HepG2 (cell line): ENCODE data around the gene TET2. TPM values are rescaled to one million over a fixed set of nuclear protein-coding genes. Genes with fewer than 3 reads are reported as not detected.
A peak's percentile ranks its signal among the peaks of the same experiment; 100 is the strongest.

Source experiments
- ATRX ChIP-seq: sonication (generic); formaldehyde crosslinking; IDR thresholded peaks from 2 replicates; pipeline ENCODE4 v1.4.0; 2020; ENCODE audit warnings: missing genetic modification reagents, borderline replicate concordance
- ELK4 ChIP-seq: sonication (generic); formaldehyde crosslinking; IDR thresholded peaks from 2 replicates; pipeline ENCODE4 v1.9.0; 2021; ENCODE audit warnings: missing genetic modification reagents, borderline replicate concordance
- GMEB2 ChIP-seq: IDR thresholded peaks from 2 replicates; pipeline ENCODE4 v1.6.1; 2016; ENCODE audit warnings: missing biosample characterization, missing genetic modification reagents, low read depth
- GRHL1 ChIP-seq: sonication (generic); formaldehyde crosslinking; conservative IDR thresholded peaks from 2 replicates; pipeline ENCODE4 v1.8.0; 2022; ENCODE audit warnings: missing genetic modification reagents
- IRF9 ChIP-seq: sonication (generic); formaldehyde crosslinking; IDR thresholded peaks from 2 replicates; pipeline ENCODE4 v1.8.0; 2022; ENCODE audit warnings: missing genetic modification reagents, mild to moderate bottlenecking, borderline replicate concordance
- KLF12 ChIP-seq: sonication (generic); formaldehyde crosslinking; IDR thresholded peaks from 2 replicates; pipeline ENCODE4 v1.4.0; 2020; ENCODE audit warnings: missing genetic modification reagents, borderline replicate concordance
- MATR3 ChIP-seq: sonication (generic); formaldehyde crosslinking; IDR thresholded peaks from 2 replicates; pipeline ENCODE4 v1.4.0; 2020; ENCODE audit warnings: missing genetic modification reagents
- MIER3 ChIP-seq: IDR thresholded peaks from 2 replicates; pipeline ENCODE4 v1.6.1; 2016; ENCODE audit warnings: missing compliant biosample characterization, borderline replicate concordance
- MYC ChIP-seq: sonication (generic); formaldehyde crosslinking; IDR thresholded peaks from 2 replicates; pipeline ENCODE4 v1.9.0; 2021; ENCODE audit warnings: missing genetic modification reagents, borderline replicate concordance
- NFE2L2 ChIP-seq: fragments of 150-350 bp; IDR thresholded peaks from 2 replicates; pipeline ENCODE4 v1.6.1; 2014; ENCODE audit warnings: low read length
- POLR2G ChIP-seq: fragments of 200-400 bp; formaldehyde crosslinking; IDR thresholded peaks from 2 replicates; pipeline ENCODE4 v1.6.1; 2018; ENCODE audit warnings: mild to moderate bottlenecking, low read depth, low read length, moderate library complexity
- RBM39 ChIP-seq: fragments of 200-400 bp; formaldehyde crosslinking; IDR thresholded peaks from one replicate; pipeline ENCODE4 v1.6.1; 2018; ENCODE audit warnings: antibody characterized with exemption, mild to moderate bottlenecking, low read depth, low read length; ENCODE audit not compliant: poor library complexity, severe bottlenecking
- SMAD1 ChIP-seq: sonication (generic); formaldehyde crosslinking; IDR thresholded peaks from 2 replicates; pipeline ENCODE4 v1.4.0; 2020; ENCODE audit warnings: missing genetic modification reagents, low read depth, mild to moderate bottlenecking, borderline replicate concordance
- TARDBP ChIP-seq: sonication (generic); formaldehyde crosslinking; IDR thresholded peaks from 2 replicates; pipeline ENCODE4 v1.8.0; 2022; ENCODE audit warnings: mild to moderate bottlenecking, missing genetic modification reagents
- TCF7L2 ChIP-seq: IDR thresholded peaks from 2 replicates; pipeline ENCODE4 v1.6.1; 2011; ENCODE audit warnings: mild to moderate bottlenecking, low read depth, low read length, moderate library complexity
- ZBTB7A ChIP-seq: sonication (generic); formaldehyde crosslinking; IDR thresholded peaks from 2 replicates; pipeline ENCODE4 v1.8.0; 2022; ENCODE audit warnings: mild to moderate bottlenecking, missing genetic modification reagents
- ZNF235 ChIP-seq: sonication (generic); formaldehyde crosslinking; IDR thresholded peaks from 2 replicates; pipeline ENCODE4 v1.8.1; 2023; ENCODE audit warnings: mild to moderate bottlenecking, missing genetic modification reagents, borderline replicate concordance
- ZNF362 ChIP-seq: sonication (generic); formaldehyde crosslinking; IDR thresholded peaks from 2 replicates; pipeline ENCODE4 v1.4.0; 2020; ENCODE audit warnings: missing genetic modification reagents, mild to moderate bottlenecking, borderline replicate concordance
- polyA plus RNA-seq, 8 experiments: library from polyadenylated mRNA; depleted of rRNA in 3 of 8; stranded (reverse) in 7 of 8; unstranded in 1 of 8; fragments of >200 nt; fragmentation: Illumina TruSeq in 4 of 8; extraction: Trizol in 4 of 8; gene quantifications; 2 replicates each; pipeline versions ENCODE4 v1.2.1 to v1.2.3, GENCODE V29; 2011 to 2016; ENCODE audit warnings: low read depth in 4 of 8, missing spikeins in 1 of 8, mixed read lengths in 1 of 8; ENCODE audit not compliant: insufficient read depth in 1 of 8
- total RNA-seq, 5 experiments: library from RNA; depleted of rRNA; stranded (reverse); fragments of >200 nt; fragmentation: Illumina TruSeq; extraction: Trizol; gene quantifications; 2 replicates each; pipeline ENCODE4 v1.2.3, GENCODE V29; 2016; ENCODE audit warnings: low read depth in 1 of 5
- TF ChIP-seq, protein P1 (sequence below): IDR thresholded peaks from 2 replicates; pipeline ENCODE4 v1.6.1; 2016; ENCODE audit warnings: low read depth, borderline replicate concordance
- TF ChIP-seq, protein P2 (sequence below): sonication (generic); formaldehyde crosslinking; IDR thresholded peaks from 2 replicates; pipeline ENCODE4 v1.4.0; 2020; ENCODE audit warnings: missing genetic modification reagents

The TET2 gene
- total and polyA plus RNA-seq, 2 of the 13 experiments (the other 11 are each of a cell fraction or from before 2014, with no cell fraction given), result 4.7 to 4.8 TPM

- TF ChIP-seq ZNF235 (peak; percentile 86), ZNF362 (CRISPR knock-in tag) (no peak), NFE2L2 (no peak), TARDBP (CRISPR knock-in tag) (no peak), GMEB2 (CRISPR knock-in tag) (no peak), MIER3 (CRISPR knock-in tag) (no peak), RBM39 (peak; percentile 42), MATR3 (CRISPR knock-in tag) (no peak), KLF12 (CRISPR knock-in tag) (no peak), MYC (CRISPR knock-in tag) (peak; percentile 54; the same call in 1 of the 2 replicates), IRF9 (CRISPR knock-in tag) (no peak), ELK4 (CRISPR knock-in tag) (no peak), TCF7L2 (no peak), POLR2G (peak; percentile 64), GRHL1 (CRISPR knock-in tag) (no peak), SMAD1 (CRISPR knock-in tag) (no peak), ATRX (no peak), ZBTB7A (CRISPR knock-in tag) (no peak)
- TF ChIP-seq, protein P1, sequence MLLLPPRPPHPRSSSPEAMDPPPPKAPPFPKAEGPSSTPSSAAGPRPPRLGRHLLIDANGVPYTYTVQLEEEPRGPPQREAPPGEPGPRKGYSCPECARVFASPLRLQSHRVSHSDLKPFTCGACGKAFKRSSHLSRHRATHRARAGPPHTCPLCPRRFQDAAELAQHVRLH (CRISPR knock-in tag), result no peak
- TF ChIP-seq, protein P2, sequence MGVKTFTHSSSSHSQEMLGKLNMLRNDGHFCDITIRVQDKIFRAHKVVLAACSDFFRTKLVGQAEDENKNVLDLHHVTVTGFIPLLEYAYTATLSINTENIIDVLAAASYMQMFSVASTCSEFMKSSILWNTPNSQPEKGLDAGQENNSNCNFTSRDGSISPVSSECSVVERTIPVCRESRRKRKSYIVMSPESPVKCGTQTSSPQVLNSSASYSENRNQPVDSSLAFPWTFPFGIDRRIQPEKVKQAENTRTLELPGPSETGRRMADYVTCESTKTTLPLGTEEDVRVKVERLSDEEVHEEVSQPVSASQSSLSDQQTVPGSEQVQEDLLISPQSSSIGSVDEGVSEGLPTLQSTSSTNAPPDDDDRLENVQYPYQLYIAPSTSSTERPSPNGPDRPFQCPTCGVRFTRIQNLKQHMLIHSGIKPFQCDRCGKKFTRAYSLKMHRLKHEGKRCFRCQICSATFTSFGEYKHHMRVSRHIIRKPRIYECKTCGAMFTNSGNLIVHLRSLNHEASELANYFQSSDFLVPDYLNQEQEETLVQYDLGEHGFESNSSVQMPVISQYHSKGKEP (CRISPR knock-in tag), result no peak
Observed at GRCh38 chr4:105146276-105147015, at the start of gene TET2 (continued).
